ENCODE measurements around the gene PPOX.

- TF ChIP-seq, protein P1, sequence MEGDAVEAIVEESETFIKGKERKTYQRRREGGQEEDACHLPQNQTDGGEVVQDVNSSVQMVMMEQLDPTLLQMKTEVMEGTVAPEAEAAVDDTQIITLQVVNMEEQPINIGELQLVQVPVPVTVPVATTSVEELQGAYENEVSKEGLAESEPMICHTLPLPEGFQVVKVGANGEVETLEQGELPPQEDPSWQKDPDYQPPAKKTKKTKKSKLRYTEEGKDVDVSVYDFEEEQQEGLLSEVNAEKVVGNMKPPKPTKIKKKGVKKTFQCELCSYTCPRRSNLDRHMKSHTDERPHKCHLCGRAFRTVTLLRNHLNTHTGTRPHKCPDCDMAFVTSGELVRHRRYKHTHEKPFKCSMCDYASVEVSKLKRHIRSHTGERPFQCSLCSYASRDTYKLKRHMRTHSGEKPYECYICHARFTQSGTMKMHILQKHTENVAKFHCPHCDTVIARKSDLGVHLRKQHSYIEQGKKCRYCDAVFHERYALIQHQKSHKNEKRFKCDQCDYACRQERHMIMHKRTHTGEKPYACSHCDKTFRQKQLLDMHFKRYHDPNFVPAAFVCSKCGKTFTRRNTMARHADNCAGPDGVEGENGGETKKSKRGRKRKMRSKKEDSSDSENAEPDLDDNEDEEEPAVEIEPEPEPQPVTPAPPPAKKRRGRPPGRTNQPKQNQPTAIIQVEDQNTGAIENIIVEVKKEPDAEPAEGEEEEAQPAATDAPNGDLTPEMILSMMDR (IDR thresholded peaks at IDR 0.05), result no peak
- TF ChIP-seq POLR2A (IDR thresholded peaks at IDR 0.05), result no peak
Measured at GRCh38 chr1:161176468-161177111, 10.4 kb downstream of the PPOX start.
